GM18870 (cell line): ENCODE data around the gene COX8C.
"Not testable (repeated sequence)": the region's sequence is repeated elsewhere in the genome, so short reads cannot be mapped to it uniquely, and the experiment has no call there.

Experiments
- ATAC-seq: cut with Tn5 transposase; IDR thresholded peaks from one replicate; pipeline ENCODE4 v1.9.1; 2021; ENCODE audit warnings: moderate library complexity; ENCODE audit not compliant: unreplicated experiment

The COX8C gene

DNA sequence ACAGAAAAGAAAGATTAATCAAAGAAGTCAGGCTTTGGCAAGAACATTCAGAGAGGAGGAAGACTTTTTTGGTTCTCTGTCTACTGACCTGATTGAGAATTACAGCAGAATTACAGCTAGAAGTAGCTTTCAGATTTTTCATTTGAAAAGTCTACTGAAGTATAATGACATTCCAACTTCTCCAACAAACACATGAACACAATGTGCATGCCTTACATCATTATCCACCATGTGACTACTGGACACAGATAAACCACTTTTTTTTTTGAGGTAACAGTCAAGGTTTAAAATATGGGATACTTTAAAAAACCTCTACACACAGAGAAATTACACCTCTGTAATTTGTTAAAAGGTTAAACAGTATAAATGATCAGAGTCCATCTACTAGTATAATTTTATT is 26.5 kb upstream of the COX8C start:
- no peak for ATAC-seq

DNA sequence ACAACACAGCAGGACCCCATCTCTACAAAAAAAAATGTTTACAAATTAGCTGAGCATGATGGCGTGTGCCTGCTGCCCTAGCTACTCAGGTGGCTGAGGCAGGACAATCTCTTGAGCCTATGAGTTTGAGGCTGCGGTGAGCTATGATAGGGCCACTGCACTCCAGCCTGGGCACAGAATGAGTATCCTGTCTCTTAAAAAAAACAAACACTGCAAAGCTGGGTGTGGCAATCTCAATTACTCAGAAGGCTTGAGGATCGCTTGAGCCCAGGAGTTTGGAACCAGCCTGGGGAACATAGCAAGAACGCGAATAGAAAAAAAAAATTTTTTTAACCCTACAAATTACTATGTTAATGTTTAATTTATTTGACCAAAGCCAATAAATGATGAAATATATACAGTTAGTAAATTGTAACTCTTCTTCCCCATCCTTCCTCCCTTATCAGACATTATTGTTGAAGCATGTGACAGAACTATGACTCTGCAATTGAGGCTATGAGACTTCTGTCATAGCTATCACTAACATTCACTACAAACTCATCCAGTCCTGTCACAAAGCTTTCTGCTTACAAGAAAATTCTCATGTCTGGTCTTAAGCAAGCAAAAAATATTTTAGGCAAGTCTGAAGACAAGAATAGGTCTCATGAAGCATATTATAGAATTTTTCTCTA is 23.9 kb upstream of the COX8C start:
- ATAC-seq = no peak

DNA sequence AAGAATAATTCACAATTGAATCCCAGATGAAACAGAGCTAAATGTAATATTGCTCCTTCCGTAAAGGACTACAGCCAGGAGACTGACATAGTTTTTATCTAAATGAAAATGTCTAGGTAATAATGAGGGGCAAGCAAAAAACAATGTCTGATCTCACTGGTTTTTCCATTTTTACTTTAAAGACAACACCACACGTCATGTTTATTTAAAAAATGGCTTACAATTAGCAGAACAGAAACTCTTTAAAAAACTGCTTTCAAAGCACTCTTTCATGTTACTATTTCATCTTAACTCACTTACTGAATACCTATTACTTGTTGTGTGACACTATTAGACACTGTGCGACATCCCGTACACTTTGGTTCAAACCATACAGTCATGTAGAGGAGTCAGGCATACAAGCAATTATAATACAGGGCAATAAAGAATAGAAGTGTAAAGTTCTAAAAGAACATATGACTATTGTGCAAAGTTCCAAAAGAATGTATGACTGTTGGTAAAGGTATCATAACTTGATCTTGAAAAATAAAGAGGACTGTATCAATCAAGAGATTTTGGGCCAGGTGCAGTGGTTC is 23.3 kb upstream of the COX8C start:
- ATAC-seq = no peak

DNA sequence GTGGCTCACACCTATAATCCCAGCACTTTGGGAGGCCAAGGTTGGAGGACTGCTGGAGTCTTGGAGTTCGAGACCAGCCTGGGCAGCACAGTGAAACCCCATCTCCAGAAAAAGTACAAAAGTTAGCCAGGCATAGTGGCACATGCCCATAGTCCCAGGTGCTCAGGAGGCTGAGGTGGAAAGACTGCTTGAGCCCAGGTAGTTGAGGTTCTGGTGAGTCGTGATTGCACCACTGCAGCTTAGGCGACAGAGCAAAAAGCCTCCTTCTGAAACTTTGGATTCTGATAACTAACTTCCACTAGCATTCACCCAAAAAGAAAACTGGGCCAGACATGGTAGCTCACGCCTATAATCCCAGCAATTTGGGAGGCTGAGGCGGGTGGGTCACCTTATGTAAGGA is 20.8 kb upstream of the COX8C start:
- ATAC-seq = no peak

DNA sequence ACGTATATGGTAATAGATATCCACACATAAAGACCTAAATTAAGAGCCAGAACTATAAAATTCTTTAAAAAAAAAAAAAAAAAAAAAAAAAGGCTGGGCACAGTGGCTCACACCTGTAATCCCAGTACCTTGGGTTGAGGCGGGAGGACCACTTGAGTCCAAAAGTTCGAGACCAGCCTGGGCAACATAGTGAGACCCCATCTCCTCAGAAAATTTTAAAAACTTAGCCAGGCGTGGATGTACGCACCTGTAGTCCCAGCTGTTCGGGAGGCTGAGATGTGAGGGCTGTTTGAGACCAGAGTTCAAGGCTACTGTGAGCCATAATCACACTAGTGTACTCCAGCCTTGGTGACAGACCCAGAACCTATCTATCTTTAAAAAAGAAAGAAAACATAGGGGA is 18.4 kb upstream of the COX8C start:
- ATAC-seq = no peak

DNA sequence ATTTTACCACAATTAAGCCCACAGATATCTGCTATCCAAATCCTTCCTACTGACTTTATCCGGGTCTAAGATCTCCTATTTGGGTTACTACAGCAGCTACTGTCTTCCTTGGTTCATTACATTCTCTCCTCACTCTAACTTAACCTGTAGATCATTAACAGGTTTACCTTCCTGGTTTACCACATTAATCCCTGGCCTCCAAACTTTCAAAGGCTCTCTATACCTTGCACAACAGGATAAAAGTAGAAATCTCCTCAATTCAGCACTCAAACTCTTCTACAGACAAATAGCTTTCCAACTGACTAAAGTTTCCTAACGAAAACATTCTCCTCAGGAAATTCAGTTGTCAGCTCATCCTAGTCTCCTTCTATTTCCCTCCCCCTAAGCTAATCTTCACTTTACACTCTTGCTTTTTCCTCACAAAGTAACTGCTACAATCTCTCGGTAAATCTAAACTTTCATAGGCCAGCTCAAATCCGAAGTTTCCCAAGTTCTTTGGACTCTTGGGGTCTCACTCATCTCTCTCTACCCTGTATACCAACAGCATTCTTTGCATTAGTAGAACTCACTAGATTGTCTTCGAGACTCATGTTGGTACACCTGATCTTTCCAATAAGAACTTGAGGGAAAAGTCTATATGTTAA is 16.9 kb upstream of the COX8C start:
- ATAC-seq = no peak

DNA sequence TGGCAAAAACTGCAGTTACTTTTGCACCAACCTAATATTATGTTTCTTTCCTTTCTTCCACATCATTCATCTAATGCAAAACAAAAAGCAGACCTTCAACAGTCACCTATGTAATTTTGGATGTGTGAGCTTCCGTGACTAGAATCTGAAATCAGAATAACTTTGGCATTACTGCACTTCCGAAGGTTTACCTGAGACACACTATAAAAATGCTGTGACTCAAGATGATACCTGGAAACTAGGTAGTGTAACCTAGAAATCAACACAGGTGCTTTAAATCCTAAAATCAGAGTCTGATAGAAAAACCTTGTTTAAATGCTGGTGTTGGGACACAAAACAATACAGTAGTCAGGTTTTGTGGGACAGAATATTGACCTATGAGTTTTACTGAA is 16.4 kb upstream of the COX8C start:
- no peak for ATAC-seq

DNA sequence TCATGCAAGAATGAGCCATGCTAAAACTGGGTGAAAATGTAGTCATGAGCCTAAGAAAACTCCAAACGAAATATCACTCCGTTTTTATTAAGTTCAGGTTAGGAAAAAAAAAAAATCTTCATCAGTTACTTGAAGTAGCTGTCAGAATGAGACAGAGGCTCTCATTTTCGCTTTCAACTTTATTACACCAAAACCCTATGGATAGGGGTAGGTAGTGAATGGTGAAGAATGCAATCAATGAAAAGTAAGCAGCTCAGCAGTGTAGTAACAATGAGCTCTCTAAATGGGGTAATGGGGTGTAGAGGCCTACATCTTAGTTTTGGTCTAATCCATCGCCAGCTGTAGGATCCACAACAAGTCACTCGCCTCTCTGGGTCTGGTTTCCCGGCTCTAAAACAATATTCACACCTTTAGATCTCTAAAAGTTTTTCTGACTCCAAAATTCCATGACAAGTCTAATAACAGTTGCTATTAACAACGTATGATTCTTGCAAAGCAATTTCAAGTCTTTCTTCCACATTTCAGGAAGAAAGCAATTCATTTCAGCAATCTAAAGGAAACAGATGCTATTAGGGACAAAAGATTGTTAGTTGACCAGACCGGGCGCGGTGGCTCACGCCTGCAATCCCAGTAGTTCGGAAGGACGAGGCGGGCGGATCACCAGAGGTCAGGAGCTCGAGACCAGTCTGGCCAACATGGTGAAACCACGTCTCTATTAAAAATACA is 15.8 kb upstream of the COX8C start:
- ATAC-seq = no peak

DNA sequence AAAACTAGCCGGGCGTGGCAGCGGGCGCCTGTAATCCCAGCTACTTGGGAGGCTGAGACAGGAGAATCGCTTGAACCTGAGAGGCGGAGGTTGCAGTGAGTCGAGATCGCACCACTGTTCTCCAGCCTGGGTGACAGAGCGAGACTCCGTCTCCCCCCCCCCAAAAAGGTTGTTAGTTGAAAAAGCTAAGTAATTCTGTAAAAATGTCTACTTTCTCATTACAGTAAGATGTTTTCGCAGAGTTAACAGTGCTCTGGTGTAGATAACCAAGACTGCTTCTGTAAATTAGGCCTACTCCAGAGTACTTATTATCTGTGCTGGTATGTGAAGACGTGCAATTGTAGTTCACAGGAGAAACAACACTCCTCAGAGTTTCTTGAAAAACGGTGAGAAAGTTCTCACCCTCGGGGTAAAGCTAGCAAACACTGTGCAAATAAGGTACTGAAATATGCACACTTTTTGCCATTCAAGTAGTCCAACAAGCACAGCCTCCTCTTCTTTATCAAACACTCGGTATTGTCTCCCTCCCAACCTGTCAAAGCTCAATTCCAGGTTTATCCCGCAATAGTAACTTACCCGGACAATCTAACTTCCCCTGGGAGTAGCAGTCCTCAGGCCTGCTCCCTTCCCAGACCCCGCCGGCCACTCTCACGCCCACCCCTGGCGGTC is 15.1 kb upstream of the COX8C start:
- peak; percentile 10 for ATAC-seq

DNA sequence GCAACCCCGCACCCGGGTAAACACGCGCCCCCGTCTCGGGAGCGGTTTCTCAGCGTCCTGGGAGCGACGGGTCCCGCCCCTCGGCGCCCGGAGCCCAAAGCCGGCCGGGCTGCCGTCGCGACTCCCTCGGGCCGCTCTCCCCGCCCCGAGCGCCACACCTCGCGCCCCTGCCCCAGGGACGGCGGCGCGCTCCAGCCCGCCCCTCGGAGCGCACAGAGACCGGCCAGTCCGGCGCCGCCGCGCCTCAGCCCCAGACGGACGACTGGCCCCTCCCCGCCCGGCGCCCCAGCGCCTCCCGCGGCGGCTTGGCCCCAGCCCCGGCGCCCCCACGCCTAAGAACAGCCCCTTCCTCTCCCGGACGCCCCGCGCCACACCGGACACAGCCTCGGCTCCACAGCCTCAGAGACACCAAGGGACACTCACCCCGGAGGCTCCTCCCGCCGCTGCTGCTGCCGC is 14.6 kb upstream of the COX8C start:
- ATAC-seq = peak; percentile 34

DNA sequence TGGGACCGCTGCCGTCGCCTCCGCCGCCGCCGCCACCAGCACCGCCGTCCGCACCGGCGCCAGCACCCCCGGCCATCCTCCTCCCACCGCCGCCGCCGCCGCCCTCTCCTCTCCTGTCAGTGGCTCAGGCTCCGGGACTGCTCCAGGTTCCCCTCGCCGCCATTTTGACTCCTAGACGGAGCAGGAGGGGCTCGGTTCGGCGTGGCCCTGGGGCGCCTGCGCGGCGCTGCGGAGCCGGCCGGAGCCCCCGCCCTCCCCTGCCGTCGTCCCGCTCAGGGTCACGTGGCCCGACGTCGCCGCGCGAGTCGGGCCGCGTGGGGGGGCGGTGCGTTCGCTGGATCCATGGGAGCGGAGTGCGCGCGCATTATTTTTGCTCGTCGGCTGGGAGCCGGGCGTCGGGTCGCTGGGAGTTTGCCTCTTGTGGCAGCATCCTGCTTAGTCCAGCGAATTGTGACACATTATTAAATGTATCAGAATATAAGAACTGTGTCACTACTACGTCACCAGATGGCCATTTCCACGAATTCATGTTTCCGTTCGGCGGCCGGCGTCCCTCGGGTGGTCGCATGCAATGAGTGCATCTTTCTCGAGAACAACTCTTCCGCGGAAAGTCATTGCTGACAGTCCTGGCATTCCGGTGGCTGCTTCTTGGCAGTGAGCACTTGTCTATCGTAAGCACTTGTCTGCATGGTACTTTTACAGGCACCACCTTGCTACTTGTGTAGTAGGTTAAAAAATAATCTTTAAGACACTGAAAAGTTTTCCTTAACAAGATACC is 13.9 kb upstream of the COX8C start, which contains the start of gene BTBD7:
TSS of gene BTBD7 (minus strand) at position 184 of the 778 bp plus-strand sequence. CDS start 36,985 bp downstream, outside the sequence.
- peak; percentile 38 for ATAC-seq

DNA sequence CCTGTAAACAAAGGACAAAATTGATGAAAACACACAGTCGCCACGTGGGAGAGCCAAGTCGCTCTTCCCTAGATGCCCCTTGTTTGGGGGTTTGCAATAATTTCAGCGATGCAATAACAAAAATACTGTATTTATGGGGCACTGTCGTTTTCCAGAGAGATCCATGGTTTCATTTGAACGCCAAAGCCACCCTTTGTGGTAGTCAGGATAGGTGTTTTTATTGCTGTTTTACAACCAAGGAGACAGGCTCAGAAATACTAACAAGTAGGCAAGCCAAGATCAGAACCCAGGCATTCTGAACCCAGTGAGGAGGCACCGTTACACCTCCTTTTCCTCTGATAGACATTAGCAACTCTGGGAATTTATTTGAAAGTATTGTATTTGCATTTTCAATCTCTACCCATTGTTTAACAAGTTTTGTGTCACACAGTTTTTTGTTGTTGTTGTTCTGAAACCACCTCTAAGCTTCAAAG is 13.3 kb upstream of the COX8C start:
- no peak for ATAC-seq

DNA sequence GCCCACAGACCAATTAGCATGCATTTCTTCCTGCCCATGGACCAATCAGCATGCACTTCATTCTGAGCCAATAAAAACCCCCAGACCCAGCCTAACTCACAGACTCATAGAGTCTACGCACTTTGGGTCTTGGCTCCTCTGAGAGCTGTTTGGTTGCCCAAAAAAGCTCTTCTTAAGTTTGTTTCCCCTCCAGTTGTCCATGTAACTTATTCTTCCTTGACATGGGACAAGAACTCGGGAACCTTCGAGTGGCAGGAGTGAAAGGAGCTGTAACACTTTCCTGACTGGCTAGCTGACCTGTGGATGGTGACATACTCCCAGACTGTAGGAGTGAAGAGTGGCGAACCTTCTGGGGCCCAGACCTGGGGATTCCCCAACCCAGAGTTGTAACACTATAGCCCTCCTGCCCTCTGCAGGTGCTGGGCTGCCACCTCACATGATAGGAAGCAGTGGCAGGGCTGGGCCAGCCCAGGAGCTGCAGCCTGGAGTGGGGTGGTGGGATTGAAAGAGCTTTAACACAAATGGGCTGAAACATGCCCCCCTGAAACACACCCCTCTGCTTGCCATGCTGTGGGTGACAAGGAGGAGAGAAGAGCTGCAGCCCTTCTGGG is 9.7 kb upstream of the COX8C start:
- ATAC-seq = no peak

DNA sequence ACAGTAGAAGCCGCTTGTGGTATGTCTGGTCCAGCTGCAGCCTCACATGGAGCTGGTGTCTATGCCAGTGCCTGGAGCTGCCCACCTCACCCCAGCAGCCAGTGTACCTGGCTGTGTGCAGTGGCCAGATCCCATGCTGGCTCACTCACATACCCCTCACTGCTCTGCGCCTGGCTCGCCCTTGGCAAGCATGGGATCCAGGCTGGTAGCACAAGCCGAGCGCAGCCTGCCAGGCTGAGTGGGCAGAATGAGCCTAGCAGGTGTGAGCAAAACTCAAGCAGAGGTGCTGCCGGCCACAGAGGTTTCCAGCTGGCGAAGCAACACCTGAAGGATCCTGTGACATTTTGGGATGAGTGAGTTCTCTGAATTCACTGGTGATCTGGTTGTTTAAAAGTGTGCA is 9.1 kb upstream of the COX8C start:
- ATAC-seq = no peak

DNA sequence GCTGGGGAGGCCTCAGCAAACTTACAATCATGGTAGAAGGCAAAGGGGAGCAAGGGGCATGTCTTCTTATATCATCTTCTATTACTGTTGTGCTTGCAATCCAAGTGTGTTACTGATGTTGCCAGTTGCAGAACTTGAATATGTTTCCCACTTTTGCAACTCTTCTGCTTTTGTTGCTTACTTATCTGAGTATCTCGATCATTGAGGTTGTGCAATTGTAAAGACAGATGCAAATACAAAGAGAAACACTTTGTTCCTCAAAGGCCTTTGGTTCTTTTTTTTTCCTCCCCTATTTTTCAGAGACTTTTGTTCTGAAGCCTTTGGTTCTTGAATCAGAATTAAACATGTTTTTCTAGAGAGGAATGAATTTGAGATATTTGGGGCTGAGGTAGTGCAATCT is 3.7 kb upstream of the COX8C start:
- ATAC-seq = no peak

DNA sequence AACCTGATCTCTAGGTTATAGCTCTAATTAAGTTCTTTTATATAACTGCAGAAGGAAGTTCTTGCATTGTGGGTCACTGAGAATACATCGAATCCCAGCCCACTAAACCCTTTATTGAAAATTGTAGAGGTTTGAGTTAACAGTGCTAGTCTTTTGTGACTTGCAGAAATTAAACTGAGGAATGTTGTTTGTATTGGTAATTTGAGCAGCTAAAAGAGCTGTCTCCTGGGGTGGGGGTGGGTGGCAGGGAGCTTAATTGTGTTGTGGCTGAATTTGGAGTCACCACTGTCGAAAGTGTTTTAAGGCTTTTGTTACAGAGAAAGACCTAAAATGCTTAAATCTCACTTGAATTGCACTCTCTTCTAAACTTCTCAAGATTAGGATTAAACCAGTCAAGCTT is 3.2 kb upstream of the COX8C start:
- no peak for ATAC-seq

DNA sequence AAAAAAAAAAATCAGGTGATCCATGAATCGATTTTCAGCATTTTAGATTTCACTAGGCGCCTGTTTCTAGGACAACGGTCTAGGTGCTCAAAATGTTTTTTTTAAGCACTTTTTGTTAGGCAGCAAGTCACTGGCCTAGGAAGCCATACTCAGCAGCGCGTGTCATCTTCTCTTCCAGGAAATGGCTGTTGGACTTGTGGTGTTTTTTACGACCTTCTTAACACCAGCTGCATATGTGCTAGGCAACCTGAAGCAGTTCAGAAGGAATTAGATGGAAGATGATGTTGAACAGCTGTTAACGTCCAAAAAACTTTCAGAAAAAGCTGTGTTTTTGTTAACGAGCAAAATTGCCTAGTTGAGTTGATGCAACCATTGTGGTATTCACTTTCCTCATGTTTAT is 868 bp downstream of the COX8C start:
- no peak for ATAC-seq

DNA sequence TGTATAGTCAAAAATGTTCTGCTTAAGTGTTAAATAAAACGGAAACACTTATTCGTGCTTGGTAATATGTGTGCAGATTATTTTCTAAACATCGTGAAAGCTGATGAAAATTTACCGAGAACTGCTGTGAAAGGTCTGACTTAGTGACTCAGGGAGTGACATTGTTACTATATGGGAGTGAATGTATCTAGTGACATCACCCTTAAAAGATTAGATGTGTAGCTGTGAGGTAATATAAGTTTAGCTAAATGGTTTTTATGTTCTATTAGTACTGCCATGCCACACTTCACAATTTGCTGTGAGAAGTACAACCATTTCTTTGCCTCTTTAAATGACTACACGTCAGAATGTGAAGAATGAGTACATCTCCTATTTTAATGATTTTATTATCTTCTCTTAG is 1.3 kb downstream of the COX8C start:
- no peak for ATAC-seq

DNA sequence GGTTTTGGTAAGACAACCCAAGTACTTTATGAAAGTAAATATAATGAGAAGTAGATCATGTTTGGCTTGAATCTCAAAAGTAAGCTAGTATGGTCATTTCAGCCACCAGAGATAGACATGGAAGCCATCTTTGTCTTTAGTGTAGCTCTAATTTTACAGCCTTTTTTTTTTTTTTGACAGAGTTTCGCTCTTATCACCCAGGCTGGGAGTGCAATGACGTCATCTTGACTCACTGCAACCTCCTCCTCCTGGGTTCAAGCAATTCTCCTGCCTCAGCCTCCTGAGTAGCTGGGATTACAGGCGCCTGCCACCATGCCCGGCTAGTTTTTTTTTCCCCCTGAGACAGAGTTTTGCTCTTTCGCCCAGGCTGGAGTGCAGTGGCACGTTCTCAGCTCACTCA is 7.9 kb downstream of the COX8C start:
- ATAC-seq = not testable (repeated sequence)
